Right lobe of liver (tissue), 4 donors: ENCODE results near the gene CEACAM3.

Experiments
- POLR2A ChIP-seq: fragments of 450-650 bp; IDR thresholded peaks from one replicate; pipeline ENCODE4 v1.6.1; 2017; ENCODE audit warnings: antibody characterized with exemption, mild to moderate bottlenecking
- TF ChIP-seq, protein P1 (sequence below), 4 donors: fragments of 200-600 bp in 3 of 4; fragments of 450-650 bp in 1 of 4; IDR thresholded peaks; one replicate each; pipeline versions ENCODE4 v1.5.1 to v1.8.0; 2016 to 2022; ENCODE audit warnings: antibody characterized with exemption in 4 of 4, mild to moderate bottlenecking in 2 of 4
- donor health status: DM: no; HTN: no; CAD: no.
- donor health status: DM: no; HTN: no; CAD: no.
- donor health status: DM: no; HTN: yes; CAD: no.

- TF ChIP-seq POLR2A: no peak
- TF ChIP-seq, protein P1, sequence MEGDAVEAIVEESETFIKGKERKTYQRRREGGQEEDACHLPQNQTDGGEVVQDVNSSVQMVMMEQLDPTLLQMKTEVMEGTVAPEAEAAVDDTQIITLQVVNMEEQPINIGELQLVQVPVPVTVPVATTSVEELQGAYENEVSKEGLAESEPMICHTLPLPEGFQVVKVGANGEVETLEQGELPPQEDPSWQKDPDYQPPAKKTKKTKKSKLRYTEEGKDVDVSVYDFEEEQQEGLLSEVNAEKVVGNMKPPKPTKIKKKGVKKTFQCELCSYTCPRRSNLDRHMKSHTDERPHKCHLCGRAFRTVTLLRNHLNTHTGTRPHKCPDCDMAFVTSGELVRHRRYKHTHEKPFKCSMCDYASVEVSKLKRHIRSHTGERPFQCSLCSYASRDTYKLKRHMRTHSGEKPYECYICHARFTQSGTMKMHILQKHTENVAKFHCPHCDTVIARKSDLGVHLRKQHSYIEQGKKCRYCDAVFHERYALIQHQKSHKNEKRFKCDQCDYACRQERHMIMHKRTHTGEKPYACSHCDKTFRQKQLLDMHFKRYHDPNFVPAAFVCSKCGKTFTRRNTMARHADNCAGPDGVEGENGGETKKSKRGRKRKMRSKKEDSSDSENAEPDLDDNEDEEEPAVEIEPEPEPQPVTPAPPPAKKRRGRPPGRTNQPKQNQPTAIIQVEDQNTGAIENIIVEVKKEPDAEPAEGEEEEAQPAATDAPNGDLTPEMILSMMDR (IDR thresholded peaks at IDR 0.05): no peak
Measured at GRCh38 chr19:41784312-41784711, 12.1 kb upstream of the CEACAM3 start.
